Tibial artery (tissue), 4 donors: Measurements from ENCODE around the gene GOLGA6A.
"Not testable (repeated sequence)": the region's sequence is repeated elsewhere in the genome, so short reads cannot be mapped to it uniquely, and the experiment has no call there.

Experiments used
- DNase-seq, 2 donors: peaks; one replicate each; pipeline ENCODE4 v3.0.0-alpha.2; 2019
- H3K27ac ChIP-seq, 2 donors: fragments of 200-600 bp; sonication (generic) in 1 of 2; 1 replicate in 1 of 2; 2 replicates in 1 of 2; pipeline ENCODE4 v1.5.1; 2018 to 2019; ENCODE audit warnings: mild to moderate bottlenecking in 1 of 2
- H3K27me3 ChIP-seq, 2 donors: fragments of 200-600 bp; sonication (generic) in 1 of 2; one replicate each; pipeline versions ENCODE4 v1.5.1 to v1.6.0; 2016 to 2019
- H3K36me3 ChIP-seq, 3 donors: fragments of 200-600 bp; sonication (generic) in 2 of 3; one replicate each; pipeline ENCODE4 v1.5.1; 2016 to 2019; ENCODE audit warnings: mild to moderate bottlenecking in 2 of 3
- H3K4me1 ChIP-seq, 4 donors: fragments of 200-600 bp; sonication (generic) in 2 of 4; 1 replicate in 3 of 4; 2 replicates in 1 of 4; pipeline ENCODE4 v1.5.1; 2016 to 2019
- H3K4me3 ChIP-seq, 2 donors: fragments of 200-600 bp; sonication (generic) in 1 of 2; 1 replicate in 1 of 2; 2 replicates in 1 of 2; pipeline ENCODE4 v1.5.1; 2018 to 2019; ENCODE audit warnings: mild to moderate bottlenecking in 2 of 2
- H3K9me3 ChIP-seq, 3 donors: fragments of 200-600 bp; sonication (generic) in 1 of 3; one replicate each; pipeline ENCODE4 v1.5.1; 2016 to 2019
- intact Hi-C: fragments of 100-400 bp; cut with DNase I; formaldehyde crosslinking; loops from one replicate; pipeline ENCODE4 v1.15.0; 2023; ENCODE audit warnings: low total_unique reads
- TF ChIP-seq, protein P1 (sequence below), 2 experiments: fragments of 200-600 bp in 1 of 2; fragments of 450-650 bp in 1 of 2; IDR thresholded peaks; one replicate each; pipeline ENCODE4 v1.5.1; 2017 to 2019; ENCODE audit warnings: antibody characterized with exemption in 2 of 2, mild to moderate bottlenecking in 1 of 2, moderate library complexity in 1 of 2

The GOLGA6A gene

DNA sequence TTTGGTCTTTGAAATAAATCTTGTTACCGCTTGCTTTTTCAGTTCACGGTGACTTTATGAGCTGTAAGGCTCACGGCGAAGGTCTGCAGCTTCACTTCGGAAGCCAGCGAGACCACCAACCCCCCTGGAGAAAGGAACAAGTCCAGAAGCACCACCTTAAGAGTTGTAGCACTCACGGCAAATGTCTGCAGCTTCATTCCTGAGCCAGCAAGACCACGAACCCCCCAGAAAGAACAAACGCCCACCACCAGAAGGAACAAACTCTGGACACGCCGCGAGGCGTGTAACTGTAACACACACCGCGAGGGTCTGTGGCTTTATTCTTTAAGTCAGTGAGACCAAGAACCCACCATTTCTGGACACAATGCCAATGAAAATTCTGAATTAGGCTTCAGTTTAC lies 28.8 kb downstream of the GOLGA6A start:
- H3K27me3 ChIP-seq, result no peaks in the 10 kb centered on the region
- no peaks in the 10 kb centered on the region for H3K9me3 ChIP-seq
- TF ChIP-seq, protein P1, sequence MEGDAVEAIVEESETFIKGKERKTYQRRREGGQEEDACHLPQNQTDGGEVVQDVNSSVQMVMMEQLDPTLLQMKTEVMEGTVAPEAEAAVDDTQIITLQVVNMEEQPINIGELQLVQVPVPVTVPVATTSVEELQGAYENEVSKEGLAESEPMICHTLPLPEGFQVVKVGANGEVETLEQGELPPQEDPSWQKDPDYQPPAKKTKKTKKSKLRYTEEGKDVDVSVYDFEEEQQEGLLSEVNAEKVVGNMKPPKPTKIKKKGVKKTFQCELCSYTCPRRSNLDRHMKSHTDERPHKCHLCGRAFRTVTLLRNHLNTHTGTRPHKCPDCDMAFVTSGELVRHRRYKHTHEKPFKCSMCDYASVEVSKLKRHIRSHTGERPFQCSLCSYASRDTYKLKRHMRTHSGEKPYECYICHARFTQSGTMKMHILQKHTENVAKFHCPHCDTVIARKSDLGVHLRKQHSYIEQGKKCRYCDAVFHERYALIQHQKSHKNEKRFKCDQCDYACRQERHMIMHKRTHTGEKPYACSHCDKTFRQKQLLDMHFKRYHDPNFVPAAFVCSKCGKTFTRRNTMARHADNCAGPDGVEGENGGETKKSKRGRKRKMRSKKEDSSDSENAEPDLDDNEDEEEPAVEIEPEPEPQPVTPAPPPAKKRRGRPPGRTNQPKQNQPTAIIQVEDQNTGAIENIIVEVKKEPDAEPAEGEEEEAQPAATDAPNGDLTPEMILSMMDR (IDR thresholded peaks at IDR 0.05), result no peak
- DNase-seq, result no peak
- H3K27ac ChIP-seq, result peak overlapping the region; percentile 49 to 62
- H3K4me1 ChIP-seq, result peaks cover 0 to 62% (median 40%) of the 10 kb centered on the region in 4 donors
- intact Hi-C loops, result loop anchor here (10.0 kb wide), 1 partner anchor 271 kb away; no protein-coding TSS in a partner anchor
- peak overlapping the region in 1 of 2 donors; percentile 3 for H3K4me3 ChIP-seq
- H3K36me3 ChIP-seq, result no peaks in the 10 kb centered on the region

DNA sequence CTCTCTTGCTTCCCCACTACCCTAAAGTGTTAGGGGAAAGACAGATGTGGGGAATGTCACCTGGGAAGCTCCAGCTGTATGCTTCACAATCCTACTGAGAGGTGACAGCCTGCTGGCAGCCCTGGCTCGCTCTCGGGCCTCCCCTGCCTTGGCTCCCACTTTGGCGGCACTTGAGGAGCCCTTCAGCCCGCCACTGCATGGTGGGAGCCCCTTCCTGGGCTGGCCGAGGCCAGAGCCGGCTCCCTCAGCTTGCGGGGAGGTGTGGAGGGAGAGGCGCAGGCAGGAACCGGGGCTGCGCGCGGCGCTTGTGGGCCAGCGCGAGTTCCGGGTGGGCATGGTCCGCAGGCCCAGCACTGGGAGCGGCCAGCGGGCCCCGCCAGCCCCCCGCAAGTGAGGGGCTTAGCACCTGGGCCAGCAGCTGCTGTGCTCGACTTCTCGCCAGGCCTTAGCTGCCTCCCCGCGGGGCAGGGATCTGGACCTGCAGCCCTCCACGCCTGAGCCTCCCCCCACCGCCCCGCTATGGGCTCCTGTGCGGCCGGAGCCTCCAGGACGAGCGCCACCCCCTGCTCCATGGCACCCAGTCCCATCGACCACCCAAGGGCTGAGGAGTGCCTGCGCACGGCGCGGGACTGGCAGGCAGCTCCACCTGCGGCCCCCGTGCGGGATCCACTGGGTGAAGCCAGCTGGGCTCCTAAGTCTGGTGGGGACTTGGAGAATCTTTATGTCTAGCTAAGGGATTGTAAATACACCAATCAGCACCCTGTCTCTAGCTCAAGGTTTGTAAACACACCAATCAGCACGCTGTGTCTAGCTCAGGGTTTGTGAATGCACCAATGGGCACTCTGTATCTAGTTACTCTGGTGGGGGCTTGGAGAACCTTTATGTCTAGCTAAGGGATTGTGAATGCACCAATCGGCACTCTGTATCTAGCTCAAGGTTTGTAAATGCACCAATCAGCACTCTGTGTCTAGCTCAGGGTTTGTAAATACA lies 29.8 kb downstream of the GOLGA6A start:
- Histone ChIP-seq H3K27ac (peak overlapping the region; percentile 79 to 81), H3K4me1 (peaks cover 0 to 71% (median 48%) of the 10 kb centered on the region in 4 donors)
- H3K27me3 ChIP-seq, H3K36me3 ChIP-seq, H3K4me3 ChIP-seq, H3K9me3 ChIP-seq: not testable (repeated sequence)
- intact Hi-C loops, result loop anchor here (10.0 kb wide), 1 partner anchor 272 kb away; no protein-coding TSS in a partner anchor
- DNase-seq, result peak in 1 of 2 donors; percentile 69

DNA sequence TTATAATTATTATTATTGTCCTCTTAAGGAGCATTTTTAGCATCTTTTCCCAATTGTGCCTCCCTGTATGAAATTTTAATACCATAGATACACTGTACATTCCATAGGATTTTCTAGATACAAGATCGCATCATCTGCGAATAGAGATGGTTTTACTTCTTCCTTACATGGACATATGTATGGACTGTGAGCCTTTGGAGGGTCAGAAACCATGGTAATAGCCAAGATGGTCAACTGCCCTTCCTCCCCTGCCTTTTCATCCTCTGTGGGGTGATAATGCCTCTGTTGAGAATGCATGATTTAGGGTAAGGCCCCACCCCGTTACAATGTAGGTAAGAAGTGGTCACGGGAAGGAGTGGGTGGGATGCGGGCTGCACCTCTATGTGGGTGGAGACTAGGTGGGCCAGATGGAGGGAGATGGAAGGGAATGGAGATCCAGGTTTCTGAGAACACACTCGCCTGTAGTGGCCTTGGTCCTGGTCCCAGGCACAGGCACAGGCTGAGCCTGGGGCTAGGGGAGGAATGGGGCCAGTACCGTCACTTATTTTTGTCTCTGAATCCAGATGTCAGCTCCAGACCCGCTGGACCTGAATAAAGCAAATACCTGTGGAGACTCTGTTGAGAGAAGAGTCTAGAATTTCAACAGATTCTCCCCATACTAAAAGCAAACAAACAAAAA lies 31.7 kb downstream of the GOLGA6A start:
- DNase-seq, result no peak
- H3K4me3 ChIP-seq, result no peak overlapping the region
- no peaks in the 10 kb centered on the region for H3K9me3 ChIP-seq
- TF ChIP-seq, protein P1 (IDR thresholded peaks at IDR 0.05), result no peak
- intact Hi-C loops, result loop anchor here (10.0 kb wide), 1 partner anchor 274 kb away; no protein-coding TSS in a partner anchor
- H3K27me3 ChIP-seq, result no peaks in the 10 kb centered on the region
- peaks cover 0 to 73% (median 48%) of the 10 kb centered on the region in 4 donors for H3K4me1 ChIP-seq
- no peaks in the 10 kb centered on the region for H3K36me3 ChIP-seq
- peak overlapping the region; percentile 79 to 81 for H3K27ac ChIP-seq

DNA sequence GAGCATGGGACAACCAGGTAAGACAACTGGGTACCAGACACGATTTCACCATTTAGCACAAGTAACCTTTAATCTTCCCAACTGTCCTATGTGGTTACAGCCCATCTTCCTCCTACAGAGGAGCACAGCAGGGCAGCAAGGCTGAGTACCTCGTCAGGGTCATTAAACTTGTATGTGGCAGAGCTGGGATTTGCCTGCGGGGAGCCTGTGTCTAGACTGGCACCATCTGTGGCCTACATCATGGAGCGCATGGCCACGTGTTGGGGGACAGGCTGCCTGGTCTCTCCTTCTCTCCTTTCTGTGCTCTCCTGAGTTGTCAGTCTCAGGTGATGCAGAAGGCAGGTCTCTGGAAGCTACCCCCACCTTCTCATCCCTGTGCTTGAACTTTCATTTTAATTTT lies 32.2 kb downstream of the GOLGA6A start:
- H3K27ac ChIP-seq, result peak overlapping the region; percentile 79 to 81
- TF ChIP-seq, protein P1 (IDR thresholded peaks at IDR 0.05), result no peak
- H3K36me3 ChIP-seq, result peaks cover 0 to 3% (median under 1%) of the 10 kb centered on the region in 3 donors
- H3K9me3 ChIP-seq, result no peaks in the 10 kb centered on the region
- no peak overlapping the region for H3K4me3 ChIP-seq
- no peak for DNase-seq
- intact Hi-C loops, result loop anchor here (10.0 kb wide), 1 partner anchor 275 kb away; no protein-coding TSS in a partner anchor
- peaks cover 0 to 73% (median 48%) of the 10 kb centered on the region in 4 donors for H3K4me1 ChIP-seq
- H3K27me3 ChIP-seq, result no peaks in the 10 kb centered on the region

DNA sequence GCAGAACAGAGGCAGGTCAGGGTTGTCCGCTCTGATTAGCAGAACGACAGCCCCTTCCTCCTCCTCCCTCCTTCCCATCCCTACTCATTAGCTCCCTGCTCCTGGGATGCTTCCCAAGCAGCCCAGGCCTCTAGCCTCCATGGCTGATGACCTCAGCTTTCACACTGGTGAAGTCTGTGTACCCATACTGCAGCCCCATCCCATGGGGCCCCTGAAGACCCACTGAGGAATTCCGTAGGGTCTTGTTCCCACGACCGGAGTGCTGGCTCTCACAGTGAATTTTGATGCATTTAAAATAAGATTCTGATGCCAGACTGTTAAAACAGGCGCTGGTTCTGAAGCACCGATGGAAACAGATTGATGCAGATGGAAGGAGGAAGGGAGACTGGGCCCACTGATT lies 36.1 kb downstream of the GOLGA6A start:
- intact Hi-C loops, result loop anchor here (5.0 kb wide), 1 partner anchor 81 kb away; no protein-coding TSS in a partner anchor
- Histone ChIP-seq H3K4me1 (peaks cover 0 to 40% (median 24%) of the 10 kb centered on the region in 4 donors), H3K4me3 (no peak overlapping the region), H3K27me3 (no peaks in the 10 kb centered on the region), H3K27ac (no peak overlapping the region), H3K36me3 (peaks cover 15 to 33% (median 28%) of the 10 kb centered on the region in 3 donors), H3K9me3 (no peaks in the 10 kb centered on the region)
- DNase-seq, result peak in 1 of 2 donors; percentile 37
- TF ChIP-seq, protein P1 (IDR thresholded peaks at IDR 0.05), result no peak
